Measurements from ENCODE around the gene BNIP1.
A peak's percentile ranks its signal among the peaks of the same experiment; 100 is the strongest.

BNIP1 gene

DNA sequence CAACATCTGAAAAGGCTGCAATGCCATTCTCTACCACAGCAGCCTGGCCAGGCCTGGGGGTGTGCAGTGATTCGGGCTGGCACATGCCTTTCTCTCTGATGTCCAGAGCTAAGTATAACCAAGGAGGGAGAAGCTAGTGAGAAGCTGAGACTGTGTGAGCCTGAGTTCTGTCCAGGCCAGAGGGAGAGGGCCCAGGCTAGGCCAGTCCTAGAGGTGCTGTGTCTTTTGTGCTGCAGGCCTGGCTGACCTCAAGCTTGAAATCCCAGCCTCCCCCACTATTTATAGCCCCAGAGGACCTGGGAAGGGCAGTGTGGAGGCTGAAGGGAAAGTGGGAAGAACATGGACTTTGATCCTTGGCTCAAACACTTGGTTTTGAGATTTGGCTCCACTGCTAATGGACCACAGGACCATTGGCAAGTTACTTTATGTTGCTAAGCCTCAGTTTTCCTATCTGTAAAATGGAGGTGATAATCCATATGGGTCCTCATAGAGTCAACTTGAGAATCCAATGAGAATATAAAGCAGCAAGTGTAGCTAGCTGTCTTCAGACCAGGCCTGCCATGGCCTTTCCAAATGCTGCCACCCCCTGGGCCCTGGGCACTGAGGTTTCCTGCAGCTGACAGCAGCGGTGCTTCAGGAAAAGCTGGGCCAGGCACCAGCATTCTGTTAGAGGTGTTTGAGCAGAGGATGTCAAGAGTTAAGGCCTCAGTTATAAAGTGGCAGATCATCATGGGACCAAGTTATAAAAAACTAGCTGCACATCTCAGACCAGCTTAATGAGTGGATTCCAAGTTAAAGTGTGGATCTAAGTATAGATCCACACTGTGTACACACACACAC, 21.1 kb downstream of the BNIP1 start:
- no peak for DNase-seq

DNA sequence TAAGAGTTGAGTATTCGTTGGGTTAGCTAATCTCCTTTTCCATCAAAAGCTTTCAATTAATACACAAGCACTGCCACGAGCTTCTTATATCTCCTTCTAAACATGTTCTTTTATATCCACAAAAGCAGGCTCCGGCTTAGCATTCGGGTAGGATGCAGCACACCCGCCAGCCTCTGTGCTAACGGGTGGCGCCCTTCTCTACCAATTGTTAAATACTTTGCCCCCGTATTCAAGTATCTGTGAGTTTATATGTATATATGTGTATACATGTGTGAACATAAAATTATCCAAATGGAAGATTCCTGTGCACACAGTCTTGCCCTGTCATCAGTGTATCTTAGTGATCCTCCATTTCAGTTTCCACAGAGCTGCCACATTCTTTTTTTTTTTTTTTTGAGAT, 27.8 kb downstream of the BNIP1 start:
- DNase-seq: no peak

DNA sequence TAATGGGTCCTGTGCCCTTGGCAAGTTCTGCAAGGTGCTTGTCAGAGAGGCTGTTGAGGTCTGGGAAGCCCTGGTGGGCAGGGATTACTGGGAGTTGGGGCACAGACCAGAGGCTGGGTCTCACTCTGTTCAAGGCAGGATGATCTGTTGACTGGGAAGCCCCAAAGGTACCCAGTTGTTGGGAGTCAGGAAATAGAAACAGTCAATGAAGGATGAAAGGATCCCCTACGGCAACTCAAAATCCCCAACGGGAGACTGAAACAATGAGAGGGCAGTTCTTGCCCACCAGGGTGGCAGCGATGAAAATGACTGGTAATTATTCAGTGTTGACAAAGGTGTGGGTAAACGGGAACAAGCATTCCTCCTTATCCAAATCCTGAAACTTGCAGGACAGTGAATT, 31.2 kb downstream of the BNIP1 start:
- DNase-seq: no peak

DNA sequence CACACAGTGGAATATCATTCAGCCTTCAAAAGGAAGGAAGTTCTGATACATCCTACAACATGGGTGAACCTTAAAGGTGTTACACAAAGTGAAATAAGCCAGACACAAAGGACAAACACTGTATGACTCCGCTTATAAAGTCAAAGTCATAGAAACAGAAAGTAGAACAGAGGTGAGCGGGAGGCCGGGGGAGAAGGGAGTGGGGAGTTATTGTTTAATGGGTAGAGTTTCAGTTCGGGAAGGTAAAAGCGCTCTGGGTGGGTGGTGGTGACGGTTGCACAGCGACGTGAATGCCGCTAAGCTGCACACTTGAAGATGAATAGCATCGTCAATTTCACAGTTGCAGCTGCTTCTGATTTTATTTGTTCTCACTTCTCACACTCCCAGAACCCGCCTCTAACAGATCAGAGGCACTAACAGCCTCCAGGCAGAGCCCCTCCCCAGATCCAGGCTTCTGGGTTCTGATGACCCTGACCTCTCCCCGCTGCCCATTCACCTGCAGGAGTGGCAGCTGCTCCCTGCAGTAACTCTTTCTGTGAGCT, 34.1 kb downstream of the BNIP1 start:
- no peak for DNase-seq

DNA sequence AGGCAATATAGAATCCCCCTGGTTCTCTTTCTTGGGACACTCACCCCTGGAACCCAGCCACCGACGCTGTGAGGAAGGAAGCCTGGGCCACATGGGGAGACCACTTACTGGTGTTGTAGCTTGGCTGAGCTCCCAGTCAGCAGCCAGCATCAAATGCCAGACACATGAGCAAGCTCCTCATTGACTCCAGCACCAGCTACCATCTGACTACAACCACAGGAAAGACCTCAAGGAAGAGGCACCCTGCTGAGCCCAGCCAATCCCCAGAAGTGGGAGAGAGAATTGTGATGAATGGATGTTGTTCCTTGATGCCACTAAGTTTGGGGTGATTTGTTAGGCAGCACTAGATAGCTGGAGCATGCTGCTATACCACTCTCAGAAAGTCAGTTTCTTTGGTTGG, 36.0 kb downstream of the BNIP1 start:
- DNase-seq: no peak

DNA sequence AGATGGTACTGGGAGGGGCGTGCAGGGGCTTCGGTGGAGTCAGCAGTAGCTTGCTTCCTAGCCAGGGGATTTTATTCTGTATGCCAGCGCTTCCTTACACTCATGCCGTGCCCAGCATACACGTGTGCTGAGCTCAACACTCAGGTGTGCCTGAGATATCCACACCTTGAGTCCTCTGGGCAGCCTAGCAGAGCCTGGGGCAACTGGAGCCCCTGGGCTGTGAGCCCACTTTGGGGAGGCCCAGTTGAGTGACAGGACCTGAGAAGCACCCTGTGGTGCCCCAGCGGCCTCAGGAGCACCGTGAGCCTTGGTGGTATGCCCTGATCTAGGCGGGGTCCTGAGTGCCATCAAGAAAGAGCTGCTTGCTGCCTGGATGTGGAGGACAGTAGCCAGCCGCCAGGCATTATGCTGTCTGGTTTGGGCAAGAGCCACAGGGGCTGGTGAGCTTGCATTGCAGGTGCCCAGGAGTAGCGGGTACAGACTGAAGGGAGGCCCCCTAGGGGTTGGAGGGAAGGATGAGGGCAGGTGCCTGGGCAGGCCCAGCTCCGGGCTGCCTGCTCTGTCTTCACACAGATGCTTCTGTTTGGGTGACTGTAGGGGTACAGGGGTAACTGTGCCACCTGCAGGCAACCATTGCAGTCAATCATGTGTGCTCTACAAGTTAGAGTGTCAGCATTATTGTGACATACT, 42.9 kb downstream of the BNIP1 start:
- peak in 1 of 2 donors; percentile 6 for DNase-seq

DNA sequence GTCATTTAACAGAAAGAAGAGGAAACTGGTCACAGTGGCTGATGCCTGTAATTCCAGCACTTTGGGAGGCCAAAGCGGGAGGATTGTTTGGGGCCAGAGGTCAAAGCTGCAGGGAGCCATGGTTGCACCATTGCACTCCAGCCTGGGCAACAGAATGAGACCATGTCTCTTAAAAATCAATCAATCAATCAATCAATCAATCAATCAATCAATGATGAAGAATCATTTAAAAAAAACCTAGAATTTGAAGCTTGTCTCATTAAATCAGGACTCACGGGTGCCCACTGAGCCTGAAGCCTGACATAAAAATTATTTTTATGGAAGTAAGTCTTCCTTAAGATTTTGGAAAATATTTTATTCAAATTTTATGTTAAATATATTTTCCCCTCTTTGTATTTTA, 43.9 kb downstream of the BNIP1 start:
- DNase-seq: no peak

DNA sequence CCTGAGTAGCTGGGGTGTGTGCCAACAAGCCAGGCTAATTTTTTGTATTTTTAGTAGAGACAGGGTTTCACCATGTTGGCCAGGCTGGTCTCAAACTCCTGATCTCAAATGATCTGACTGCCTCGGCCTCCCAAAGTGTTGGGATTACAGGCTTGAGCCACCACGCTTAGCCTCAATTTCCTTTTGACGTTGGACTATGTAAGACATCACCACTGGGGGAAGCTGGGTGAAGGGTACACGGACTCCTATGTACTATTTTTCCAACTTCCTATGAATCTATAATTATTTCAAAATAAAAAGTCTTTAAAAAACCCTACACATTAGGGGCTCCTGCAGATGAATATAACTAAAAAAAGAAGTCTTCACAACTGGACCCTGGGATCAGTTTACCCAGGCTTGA, 46.7 kb downstream of the BNIP1 start:
- DNase-seq: no peak

DNA sequence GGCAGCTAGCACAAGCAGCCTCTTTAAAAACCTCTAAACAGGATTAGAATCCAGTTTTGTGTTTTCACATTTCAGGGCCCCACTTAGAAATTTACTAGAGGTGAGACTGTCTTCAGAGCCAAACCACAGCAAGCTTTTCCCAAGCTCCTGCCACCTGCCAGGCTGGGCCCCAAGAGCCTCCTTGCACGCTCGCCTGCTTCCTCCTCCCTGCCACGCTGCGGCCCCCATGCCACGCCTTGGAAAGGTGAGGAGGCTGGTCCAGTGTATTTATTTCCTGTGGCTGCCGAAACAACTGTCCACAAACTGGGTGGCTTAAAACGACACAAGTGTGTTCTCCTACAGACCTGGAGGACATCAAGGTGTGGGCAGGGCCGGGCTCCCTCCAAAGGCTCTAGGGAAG, 47.2 kb downstream of the BNIP1 start:
- DNase-seq: no peak

DNA sequence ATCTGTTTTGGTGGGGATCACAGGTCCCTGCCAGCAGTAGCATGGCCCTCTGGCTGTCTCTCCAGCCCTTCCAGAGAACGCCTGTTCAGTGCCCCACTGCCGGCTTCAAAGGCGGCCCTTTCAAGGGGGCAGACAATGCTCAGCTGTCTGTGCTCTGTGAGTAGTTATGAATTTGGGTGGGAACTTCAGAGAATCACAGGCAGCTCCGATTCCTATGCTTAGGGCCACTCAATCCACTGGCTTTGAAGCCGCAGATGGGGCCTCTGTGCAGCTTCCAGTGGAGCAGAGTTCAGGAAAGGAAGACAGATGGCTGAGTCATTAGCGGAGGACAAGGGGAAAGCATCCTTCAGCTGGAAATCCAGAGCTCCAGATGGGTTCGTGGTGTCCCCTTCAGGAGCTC, 48.2 kb downstream of the BNIP1 start:
- no peak for DNase-seq

DNA sequence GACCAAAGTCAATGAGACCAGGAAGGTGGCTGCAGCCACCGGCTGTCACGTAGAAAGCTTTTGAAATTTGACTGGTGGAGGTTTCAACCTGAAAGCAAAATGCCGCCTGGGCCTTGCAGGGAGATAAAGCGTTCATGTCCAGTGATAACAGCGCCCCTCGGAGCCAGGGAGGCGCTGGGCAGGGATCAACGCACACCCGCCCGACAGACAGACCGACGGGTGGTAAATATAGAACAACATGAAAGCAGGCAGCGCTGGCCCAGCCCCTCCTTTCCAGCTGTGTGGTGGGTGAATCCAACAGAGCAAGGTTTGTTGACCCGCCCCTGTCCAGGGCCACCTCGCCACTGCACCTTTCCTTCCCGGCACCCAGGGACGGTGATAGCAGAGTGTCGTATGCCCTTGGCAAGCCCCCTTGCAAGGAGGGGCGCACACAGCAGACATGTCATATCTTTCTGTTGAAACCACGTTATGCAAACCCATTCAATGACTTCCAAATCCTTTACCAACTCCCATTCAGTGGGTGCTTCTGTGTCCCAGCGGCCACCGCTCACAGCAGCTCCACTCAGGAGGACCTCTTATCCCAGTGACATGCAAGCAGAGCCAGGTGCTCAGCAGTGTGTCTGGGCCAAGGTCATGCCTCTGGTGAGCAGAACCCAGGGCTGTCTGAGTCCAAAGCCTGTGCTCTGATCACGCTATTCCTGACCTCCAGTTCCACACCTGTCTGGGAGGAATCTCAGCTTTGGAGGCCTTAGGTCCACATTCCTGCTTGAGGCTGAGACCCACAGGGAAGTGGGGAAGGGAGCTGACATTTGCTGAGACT, 52.0 kb downstream of the BNIP1 start:
- DNase-seq: no peak

DNA sequence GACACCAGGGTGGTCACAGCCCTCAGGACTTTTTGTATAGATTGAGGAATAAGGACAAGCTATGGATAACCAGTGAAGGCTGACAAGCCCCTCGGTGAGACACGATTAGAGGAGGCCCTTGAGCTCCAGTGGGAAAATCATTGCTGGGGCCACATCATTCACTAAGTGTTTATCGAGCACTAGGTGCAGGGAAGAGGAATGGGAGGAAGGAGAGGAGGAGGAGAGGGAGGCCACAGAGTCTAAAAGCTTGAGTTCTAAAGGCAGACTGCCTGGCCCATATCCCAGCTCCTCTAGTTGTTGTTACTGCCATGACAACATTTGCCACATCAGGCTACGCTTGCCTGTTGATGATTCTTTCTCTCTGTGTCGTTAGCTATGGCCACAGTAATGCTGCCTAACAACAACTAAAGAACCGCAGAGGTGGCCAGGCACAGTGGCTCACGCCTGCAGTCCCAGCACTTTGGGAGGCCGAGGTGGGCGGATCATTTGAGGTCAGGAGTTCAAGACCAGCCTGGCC, 53.1 kb downstream of the BNIP1 start:
- no peak for DNase-seq

DNA sequence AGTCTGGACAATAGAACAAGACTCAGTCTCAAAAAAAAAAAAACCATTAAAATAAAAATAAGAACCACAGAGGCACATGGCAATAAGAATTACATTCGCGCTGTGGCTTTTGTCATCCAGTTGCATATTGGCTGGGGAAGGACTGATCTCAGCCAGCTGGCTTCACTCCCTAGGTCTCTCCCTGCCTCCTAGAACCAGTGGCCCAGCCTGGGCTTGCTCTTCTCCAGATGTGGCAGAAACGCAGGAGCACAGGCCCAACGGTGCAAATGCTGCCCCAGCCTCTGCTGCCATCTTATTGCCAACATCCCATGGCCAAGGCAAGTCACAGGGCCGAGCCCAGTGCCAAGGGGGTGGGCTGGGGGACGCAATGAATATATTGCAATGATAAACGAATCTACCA, 53.7 kb downstream of the BNIP1 start:
- no peak for DNase-seq

DNA sequence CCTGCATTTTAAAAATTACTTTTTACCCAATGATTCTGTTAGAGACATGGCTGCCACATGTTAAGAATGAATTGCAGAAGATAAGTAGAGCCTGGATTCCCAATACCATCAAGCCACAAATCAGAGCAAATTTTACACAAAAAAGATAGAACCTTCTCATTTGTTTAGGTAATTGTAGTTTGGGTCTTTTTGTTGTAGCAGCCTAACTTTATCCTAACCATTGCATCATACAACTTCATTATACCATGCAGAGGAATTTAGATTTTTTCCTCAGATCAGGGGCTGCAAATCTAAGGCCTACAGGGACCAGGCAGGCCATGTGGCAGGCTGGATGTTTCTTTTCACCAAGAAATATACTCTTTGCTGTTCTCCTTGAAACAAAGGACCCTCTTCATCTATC, 56.0 kb downstream of the BNIP1 start:
- DNase-seq: no peak

DNA sequence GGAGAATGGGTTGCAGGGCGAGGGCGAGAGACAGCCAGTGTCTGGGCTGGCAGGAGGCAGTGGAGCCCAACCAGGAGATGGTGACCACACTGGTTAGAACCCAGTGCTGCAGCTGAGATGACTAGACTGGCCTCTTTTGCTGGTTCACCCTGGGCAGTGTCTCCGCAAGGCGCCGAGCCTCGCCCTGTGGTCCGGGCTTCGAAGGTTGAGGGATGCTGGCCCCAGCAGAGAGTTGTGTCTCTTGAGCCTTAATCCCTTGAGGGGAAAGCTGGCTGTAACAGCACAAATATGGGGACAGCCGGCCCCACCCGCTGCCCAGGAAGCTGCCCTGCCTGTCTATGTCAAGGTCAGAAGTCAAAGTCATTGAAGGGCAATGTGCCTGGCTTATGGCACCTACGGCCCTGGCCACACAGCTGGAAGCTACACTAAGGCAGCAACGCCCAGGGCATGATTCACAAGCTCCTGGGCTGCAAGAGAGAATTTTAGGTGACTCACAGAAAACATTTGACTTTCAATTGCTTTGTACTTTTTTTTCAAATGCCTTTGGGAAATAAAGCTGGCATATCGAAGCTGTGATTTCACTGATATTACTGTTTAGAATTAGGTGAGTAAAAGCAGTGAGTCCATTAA, 57.4 kb downstream of the BNIP1 start:
- DNase-seq: no peak

DNA sequence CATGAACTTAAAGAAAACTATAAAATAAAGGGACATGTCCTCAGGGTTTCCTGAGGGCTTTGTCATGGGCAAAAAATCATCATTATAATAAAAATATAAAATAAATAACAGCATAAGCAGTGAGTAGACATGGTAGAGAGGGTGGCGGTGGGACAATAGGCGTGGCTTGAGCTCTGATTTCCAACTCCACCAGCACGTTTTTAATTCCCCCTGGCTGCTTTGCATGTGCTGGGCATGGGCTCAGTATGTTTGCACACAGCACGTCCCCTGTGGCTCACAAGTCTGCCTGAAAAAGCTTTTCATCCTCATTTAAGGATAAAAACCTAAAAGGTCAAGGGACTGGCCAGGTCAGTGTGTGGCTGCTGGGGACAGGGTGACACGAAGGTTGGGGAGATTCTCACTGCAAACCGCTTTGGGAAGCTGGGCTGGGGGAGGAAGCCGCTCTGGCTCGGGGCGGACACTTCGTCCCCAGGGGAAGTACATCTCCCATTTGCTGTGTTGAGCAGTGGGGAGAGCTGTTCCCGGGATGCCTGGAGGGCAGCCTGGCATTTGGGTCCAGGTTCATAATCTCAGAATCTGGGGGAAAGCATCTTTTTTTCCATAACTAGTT, 58.0 kb downstream of the BNIP1 start:
- DNase-seq: no peak

DNA sequence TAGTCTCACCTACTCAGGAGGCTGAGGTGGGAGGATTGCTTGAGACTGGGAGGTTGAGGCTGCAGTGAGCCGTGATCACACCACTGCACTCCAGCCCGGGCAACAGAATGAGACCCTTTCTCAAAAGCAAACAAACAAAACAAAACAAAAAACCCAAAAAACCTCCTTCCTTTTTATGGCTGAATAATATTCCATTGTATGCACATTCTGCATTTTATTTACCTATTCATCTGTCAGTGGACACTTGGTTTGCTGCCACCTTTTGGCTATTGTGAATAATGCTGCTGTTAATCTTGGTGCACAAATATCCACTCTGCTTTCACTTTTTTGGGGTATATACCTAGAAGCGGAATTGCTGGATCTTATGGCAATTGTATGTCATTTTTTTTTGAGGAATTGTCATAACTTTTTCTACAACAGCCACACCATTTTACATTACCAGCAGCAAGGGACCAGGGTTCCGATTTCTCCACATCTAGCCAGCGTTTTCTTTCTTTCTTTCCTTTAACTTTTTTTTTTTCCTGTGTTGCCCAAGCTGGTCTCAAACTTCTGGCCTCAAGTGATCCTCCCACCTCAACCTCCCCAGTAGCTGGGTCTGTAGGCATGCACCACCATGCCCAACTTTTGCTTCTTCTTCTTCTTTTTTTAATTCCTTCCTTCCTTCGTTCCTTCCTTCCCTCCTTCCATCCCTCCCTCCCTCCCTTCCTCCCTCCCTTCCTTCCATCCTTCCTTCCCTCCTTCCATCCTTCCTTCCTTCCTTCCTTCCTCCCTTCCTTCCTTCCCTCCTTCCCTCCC, 60.1 kb downstream of the BNIP1 start:
- peak in 1 of 2 donors; percentile 54 for DNase-seq

DNA sequence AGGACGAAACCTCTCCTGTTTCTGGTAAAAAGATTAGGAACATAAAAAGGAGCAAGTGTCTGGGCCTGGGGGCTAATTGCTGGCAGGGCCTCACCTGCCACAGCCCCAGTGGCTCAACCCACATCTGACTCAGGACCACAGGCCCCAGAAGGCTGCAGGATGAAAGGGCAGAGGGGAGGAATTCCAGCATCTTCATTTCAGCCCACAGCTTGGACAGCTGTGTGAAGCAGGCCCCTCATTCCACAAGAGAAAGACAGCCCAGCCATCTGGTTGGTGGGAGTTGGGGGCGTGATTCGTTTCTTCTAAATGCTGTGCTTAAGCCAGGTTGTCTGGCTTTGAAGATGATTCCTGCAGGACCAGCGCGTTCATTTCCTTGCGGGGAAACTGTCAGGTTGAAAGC, 61.6 kb downstream of the BNIP1 start:
- no peak for DNase-seq

DNA sequence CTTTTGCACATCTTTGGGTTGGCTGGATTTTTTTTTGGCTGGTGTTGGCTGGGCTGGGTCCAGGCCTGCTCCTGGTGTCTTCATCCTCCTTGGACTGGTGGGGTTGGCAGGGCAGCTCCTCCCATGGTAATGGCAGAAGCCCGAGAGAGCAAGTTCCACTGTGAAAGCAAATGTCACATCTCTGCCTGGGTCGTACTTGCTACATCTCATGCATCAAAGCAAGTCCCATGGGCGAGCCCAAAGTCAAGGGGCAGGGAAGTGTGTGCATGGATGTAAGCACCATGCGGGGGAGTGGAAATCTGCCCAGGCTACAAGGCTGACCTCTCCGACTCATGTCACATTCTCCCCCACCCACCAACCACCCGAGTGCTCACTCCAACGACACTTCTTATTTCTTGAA, 64.0 kb downstream of the BNIP1 start:
- no peak for DNase-seq

DNA sequence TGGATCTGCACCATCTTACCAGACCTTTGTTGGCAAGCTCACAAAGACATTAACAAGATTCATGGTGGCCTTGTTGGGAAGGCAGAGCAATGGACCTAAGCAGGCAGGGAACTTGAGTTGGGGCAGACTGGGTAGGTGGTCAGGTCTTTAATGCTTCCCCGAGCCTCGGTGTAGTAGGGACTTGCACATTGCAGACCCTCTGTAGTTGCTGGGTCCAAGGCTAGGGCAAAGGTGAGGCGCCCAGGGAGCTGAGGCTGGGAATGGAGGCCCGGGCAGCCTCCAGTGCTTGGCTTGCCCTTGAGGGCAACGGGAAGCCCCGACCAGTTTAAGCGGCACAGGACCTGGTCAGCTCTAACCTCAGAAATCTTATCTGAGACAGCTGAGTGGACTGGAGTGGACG, 66.5 kb downstream of the BNIP1 start:
- no peak for DNase-seq

DNA sequence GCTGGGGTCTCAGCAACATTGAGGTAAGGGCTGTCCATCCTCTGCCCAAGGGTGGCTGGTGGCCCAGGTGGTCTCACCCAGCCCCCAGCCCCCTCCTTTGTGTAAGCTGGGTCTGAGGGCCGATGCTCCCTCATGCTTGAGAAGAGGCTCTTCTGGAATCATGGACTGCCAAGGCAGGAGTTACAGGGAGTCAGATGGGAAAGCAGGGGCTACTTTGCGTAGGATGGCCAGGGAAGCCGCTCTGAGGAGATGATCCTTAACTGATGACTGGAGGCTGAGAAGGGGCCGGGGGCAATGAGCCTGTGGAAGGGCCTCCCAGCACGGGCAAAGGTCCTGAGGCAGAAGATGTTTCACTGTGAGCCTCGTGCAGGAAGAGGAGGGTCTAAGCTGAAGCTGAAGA, 67.0 kb downstream of the BNIP1 start:
- DNase-seq: no peak

Data from CD4-positive, alpha-beta T cell treated with Interferon alpha-2 for 1 hour (primary cell).